Measurements from ENCODE around the gene TMEM45A.

TMEM45A gene

GRCh38 chr3:100609305-100609704 lies 116.9 kb downstream of the TMEM45A start, which contains the start of gene ADGRG7:
Gene ADGRG7, plus strand, starts transcription at chr3:100609601. Its CDS starts 256 bp downstream, at chr3:100609857.
- no peak for DNase-seq (ENCODE audit: low read depth in 4 of 4, low spot score in 1 of 4)

GRCh38 chr3:100609963-100610362 lies 117.5 kb downstream of the TMEM45A start:
- DNase-seq (ENCODE audit: low read depth in 4 of 4, low spot score in 1 of 4), result no peak

GRCh38 chr3:100611221-100611620 lies 118.8 kb downstream of the TMEM45A start:
- no peak for DNase-seq (ENCODE audit: low read depth in 4 of 4, low spot score in 1 of 4)

- no peak for DNase-seq (ENCODE audit: low read depth in 4 of 4, low spot score in 1 of 4)
These were observed 121.4 kb downstream of the TMEM45A start for GRCh38 chr3:100613721-100614390.

- no peak for DNase-seq (ENCODE audit: low read depth in 4 of 4, low spot score in 1 of 4)
These were observed 122.5 kb downstream of the TMEM45A start for GRCh38 chr3:100614941-100615340.

- DNase-seq (ENCODE audit: low read depth in 4 of 4, low spot score in 1 of 4), result no peak
These were observed 123.3 kb downstream of the TMEM45A start for GRCh38 chr3:100615684-100616083.

- no peak for DNase-seq (ENCODE audit: low read depth in 4 of 4, low spot score in 1 of 4)
These were observed 128.8 kb downstream of the TMEM45A start for GRCh38 chr3:100621251-100621650.

Measured in stimulated activated CD4-positive, alpha-beta T cell treated with anti-CD3 and anti-CD28 coated beads, Interleukin-1b, Interleukin-23, amount 100 ng/mL, for 24 hours (primary cell).